ENCODE data around the gene FAM187B. TPM values are rescaled to one million over a fixed set of nuclear protein-coding genes. Genes with fewer than 3 reads are reported as not detected.

Gene FAM187B
- polyA plus RNA-seq (2012; rRNA removed): not detected in 2 replicates
- polyA plus RNA-seq (2012; cell fraction: cytosol; rRNA removed): not detected in 2 replicates
- polyA plus RNA-seq (2012; cell fraction: nucleus; rRNA removed): not detected in 2 replicates

- Histone ChIP-seq H3K4me1 (ENCODE audit: control insufficient read depth in 1 of 2, insufficient read depth in 2 of 2, low read depth in 1 of 2, low read length in 1 of 2) (peaks cover 0 to 5% of the 10 kb centered on the region in 2 experiments; a peak in 1 of 4 replicates), H3K27me3 (ENCODE audit: insufficient read depth) (peaks cover 21% of the 10 kb centered on the region; the same call in 1 of the 2 replicates), H3K9me2 (no peaks in the 10 kb centered on the region), H3K36me3 (replicated peaks in 1 of 2; ENCODE audit: control insufficient read depth in 1 of 2, insufficient read depth in 2 of 2, low read length in 1 of 2) (no peaks in the 10 kb centered on the region), H4K20me1 (ENCODE audit: insufficient read depth) (no peaks in the 10 kb centered on the region), H3K9ac (no peak within 1 kb of the TSS), H3K9me3 (no peaks in the 10 kb centered on the region), H3K4me2 (no peak within 1 kb of the TSS), H2AFZ (ENCODE audit: low read depth) (no peak within 1 kb of the TSS), H3F3A (replicated peaks; ENCODE audit: insufficient read depth) (no peaks in the 10 kb centered on the region), H3K27ac (ENCODE audit: low read depth in 2 of 2, low read length in 1 of 2) (no peak within 1 kb of the TSS), H3K4me3 (ENCODE audit: low read depth in 2 of 2, low read length in 1 of 2) (no peak within 1 kb of the TSS), H3K79me2 (ENCODE audit: insufficient read depth) (no peaks in the 10 kb centered on the region)
- POLR2A ChIA-PET: no interaction called here
- CTCF ChIA-PET: interaction anchor here (1.1 kb wide), 1 partner anchor 85 kb away, joined by 4 read pairs; the partner anchor contains the start of gene FXYD7
- no peak for DNase-seq
- WGBS (ENCODE audit: low lambda C conversion rate): 51% methylated on average over 12 of the region's 14 CpGs
- TF ChIP-seq SMC3 (IDR thresholded peaks at IDR 0.05; ENCODE audit: low read depth, low read length) (no peak), RAD21 (IDR thresholded peaks at IDR 0.05; ENCODE audit: low read length) (no peak), RXRA (IDR thresholded peaks at IDR 0.05; ENCODE audit: borderline replicate concordance, low read depth) (no peak), REST (IDR thresholded peaks at IDR 0.05; ENCODE audit: low read depth, low read length) (no peak), TCF12 (IDR thresholded peaks at IDR 0.05) (no peak), JUND (IDR thresholded peaks at IDR 0.05) (no peak), USF1 (IDR thresholded peaks at IDR 0.05; ENCODE audit: borderline replicate concordance, low read depth) (no peak)
These were observed at the start of gene FAM187B for GRCh38 chr19:35228177-35228930. Gene FAM187B, minus strand, starts transcription at chr19:35228739. Its CDS starts 59 bp downstream, at chr19:35228680.

GRCh38 chr19:35276706-35277281 lies 48.3 kb upstream of the FAM187B start:
- H3F3A ChIP-seq (replicated peaks; ENCODE audit: insufficient read depth): no peaks in the 10 kb centered on the region
- no peaks in the 10 kb centered on the region for H3K9me2 ChIP-seq
- H3K4me3 ChIP-seq (ENCODE audit: low read depth in 2 of 2, low read length in 1 of 2): no peak overlapping the region
- peaks cover 12 to 23% of the 10 kb centered on the region in 2 experiments for H3K36me3 ChIP-seq (replicated peaks in 1 of 2; ENCODE audit: control insufficient read depth in 1 of 2, insufficient read depth in 2 of 2, low read length in 1 of 2)
- H3K4me2 ChIP-seq: no peak overlapping the region
- TF ChIP-seq POLR2AphosphoS5 (IDR thresholded peaks at IDR 0.05; ENCODE audit: low read depth, low read length) (no peak), REST (IDR thresholded peaks at IDR 0.05; ENCODE audit: low read depth, low read length) (no peak), EZH2phosphoT487 (IDR thresholded peaks at IDR 0.05; ENCODE audit: borderline replicate concordance, low read depth) (no peak), NFIC (IDR thresholded peaks at IDR 0.05; ENCODE audit: borderline replicate concordance) (no peak)
- TF ChIP-seq, protein P1, sequence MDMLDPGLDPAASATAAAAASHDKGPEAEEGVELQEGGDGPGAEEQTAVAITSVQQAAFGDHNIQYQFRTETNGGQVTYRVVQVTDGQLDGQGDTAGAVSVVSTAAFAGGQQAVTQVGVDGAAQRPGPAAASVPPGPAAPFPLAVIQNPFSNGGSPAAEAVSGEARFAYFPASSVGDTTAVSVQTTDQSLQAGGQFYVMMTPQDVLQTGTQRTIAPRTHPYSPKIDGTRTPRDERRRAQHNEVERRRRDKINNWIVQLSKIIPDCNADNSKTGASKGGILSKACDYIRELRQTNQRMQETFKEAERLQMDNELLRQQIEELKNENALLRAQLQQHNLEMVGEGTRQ (IDR thresholded peaks at IDR 0.05; ENCODE audit: borderline replicate concordance, low read depth, low read length): no peak
- no peak overlapping the region for H3K27ac ChIP-seq (ENCODE audit: low read depth in 2 of 2, low read length in 1 of 2)
- H3K79me2 ChIP-seq (ENCODE audit: insufficient read depth): no peaks in the 10 kb centered on the region
- no peaks in the 10 kb centered on the region for H4K20me1 ChIP-seq (ENCODE audit: insufficient read depth)
- no peaks in the 10 kb centered on the region for H3K4me1 ChIP-seq (ENCODE audit: control insufficient read depth in 1 of 2, insufficient read depth in 2 of 2, low read depth in 1 of 2, low read length in 1 of 2)
- H3K27me3 ChIP-seq (ENCODE audit: insufficient read depth): peaks cover 3% of the 10 kb centered on the region; the same call in 1 of the 2 replicates
- CTCF ChIA-PET: no interaction called here
- no peak for DNase-seq
- POLR2A ChIA-PET: no interaction called here
- no peak overlapping the region for H3K9ac ChIP-seq
- no peaks in the 10 kb centered on the region for H3K9me3 ChIP-seq
- 94% methylated on average over 28 of the region's 28 CpGs for WGBS (ENCODE audit: low lambda C conversion rate)
- H2AFZ ChIP-seq (ENCODE audit: low read depth): no peak overlapping the region
